Sigmoid colon (tissue), 7 donors: ENCODE data around the gene ZKSCAN8. TPM values are rescaled to one million over a fixed set of nuclear protein-coding genes. Genes with fewer than 3 reads are reported as not detected.

Experiments
- DNase-seq: peaks from one replicate; pipeline ENCODE4 v3.0.0-alpha.2; 2019
- H3K27ac ChIP-seq, 4 donors: fragments of 200-600 bp; sonication (generic); one replicate each; pipeline ENCODE4 v1.5.1; 2016 to 2019; ENCODE audit warnings: mild to moderate bottlenecking in 1 of 4
- H3K27me3 ChIP-seq, 3 donors: fragments of 200-600 bp; sonication (generic); one replicate each; pipeline ENCODE4 v1.5.1; 2019; ENCODE audit warnings: mild to moderate bottlenecking in 1 of 3
- H3K36me3 ChIP-seq, 4 donors: fragments of 200-600 bp; sonication (generic); one replicate each; pipeline ENCODE4 v1.5.1; 2016 to 2019
- H3K4me1 ChIP-seq, 4 donors: fragments of 200-600 bp; sonication (generic); one replicate each; pipeline ENCODE4 v1.5.1; 2017 to 2019
- H3K4me3 ChIP-seq, 4 donors: fragments of 200-600 bp; sonication (generic); one replicate each; pipeline ENCODE4 v1.5.1; 2017 to 2019; ENCODE audit warnings: mild to moderate bottlenecking in 2 of 4, moderate library complexity in 1 of 4
- H3K9me3 ChIP-seq, 4 donors: fragments of 200-600 bp in 3 of 4; sonication (generic) in 3 of 4; one replicate each; pipeline versions ENCODE4 v1.5.1 to v1.6.1; 2013 to 2019
- CTCF ChIP-seq, 4 experiments: fragments of 450-650 bp in 3 of 4; fragments of 200-600 bp in 1 of 4; IDR thresholded peaks; one replicate each; pipeline ENCODE4 v1.5.1; 2016 to 2019; ENCODE audit warnings: antibody characterized with exemption in 4 of 4, mild to moderate bottlenecking in 3 of 4, moderate library complexity in 2 of 4
- EP300 ChIP-seq, 4 donors: sonication (generic); formaldehyde crosslinking; IDR thresholded peaks; one replicate each; pipeline ENCODE4 v1.6.1; 2017; ENCODE audit warnings: antibody characterized with exemption in 4 of 4
- POLR2A ChIP-seq, 2 donors: fragments of 450-650 bp; IDR thresholded peaks; one replicate each; pipeline ENCODE4 v1.6.1; 2016; ENCODE audit warnings: antibody characterized with exemption in 2 of 2, mild to moderate bottlenecking in 2 of 2, moderate library complexity in 2 of 2
- POLR2AphosphoS5 ChIP-seq, 4 donors: sonication (generic); formaldehyde crosslinking; IDR thresholded peaks; one replicate each; pipeline ENCODE4 v1.6.1; 2017; ENCODE audit warnings: antibody characterized with exemption in 4 of 4
- WGBS, 2 donors: extraction: QIAGEN DNeasy Blood & Tissue Kit; methylation state at CpG; one replicate each; pipeline ENCODE4 v1.1.7; 2013; 5-methylcytosine and 5-hydroxymethylcytosine counted together
- intact Hi-C: fragments of 100-400 bp; cut with DNase I; formaldehyde crosslinking; loops from one replicate; pipeline ENCODE4 v1.15.1; 2023
- polyA plus RNA-seq, 3 donors: library from polyadenylated mRNA; stranded (reverse); fragments of 200-250 nt; gene quantifications; one replicate each; pipeline ENCODE4 v1.2.3, GENCODE V29; 2013
- total RNA-seq, 4 donors: library from RNA; depleted of rRNA; stranded (reverse); fragments of >200 nt; gene quantifications; one replicate each; pipeline ENCODE4 v1.1.0, GENCODE V29; 2016
- donor health status: healthy with polysubstance abuse.
- donor health status: Bipolar disorder and iron deficiency.
- donor health status: healthy.

The ZKSCAN8 gene
- total and polyA plus RNA-seq, 7 donors: 1.6 to 24.9 (median 20.7) TPM

DNA sequence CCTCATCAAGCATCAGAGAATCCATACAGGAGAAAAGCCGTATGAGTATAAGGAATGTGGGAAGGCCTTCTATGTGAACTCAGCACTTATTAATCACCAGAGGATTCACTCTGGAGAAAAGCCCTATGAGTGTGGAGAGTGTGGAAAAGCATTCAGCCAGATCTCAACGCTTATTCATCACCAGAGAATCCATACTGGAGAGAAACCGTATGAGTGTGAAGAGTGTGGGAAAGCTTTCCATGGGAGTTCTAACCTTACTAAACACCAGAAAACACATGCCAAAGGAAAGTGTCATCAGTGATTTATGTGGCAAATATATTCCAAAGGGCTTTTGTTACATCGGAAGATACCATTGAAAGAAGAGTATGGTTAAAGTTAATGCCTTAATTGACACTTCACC, 25.4 kb downstream of the ZKSCAN8 start:
- no peaks in the 10 kb centered on the region for H3K9me3 ChIP-seq
- peaks cover 0 to 4% (median under 1%) of the 10 kb centered on the region in 4 donors for H3K4me1 ChIP-seq
- intact Hi-C loops: no loop called here
- TF ChIP-seq POLR2A (IDR thresholded peaks at IDR 0.05) (no peak), POLR2AphosphoS5 (IDR thresholded peaks at IDR 0.05) (no peak), EP300 (IDR thresholded peaks at IDR 0.05) (no peak), CTCF (IDR thresholded peaks at IDR 0.05) (no peak)
- H3K27ac ChIP-seq: no peak overlapping the region
- H3K4me3 ChIP-seq: no peak overlapping the region
- 84 to 96% methylated on average over 4 of the region's 4 CpGs for WGBS, 2 donors
- H3K36me3 ChIP-seq: peaks cover 0 to 15% (median 0%) of the 10 kb centered on the region in 4 donors
- no peak for DNase-seq
- no peaks in the 10 kb centered on the region for H3K27me3 ChIP-seq

DNA sequence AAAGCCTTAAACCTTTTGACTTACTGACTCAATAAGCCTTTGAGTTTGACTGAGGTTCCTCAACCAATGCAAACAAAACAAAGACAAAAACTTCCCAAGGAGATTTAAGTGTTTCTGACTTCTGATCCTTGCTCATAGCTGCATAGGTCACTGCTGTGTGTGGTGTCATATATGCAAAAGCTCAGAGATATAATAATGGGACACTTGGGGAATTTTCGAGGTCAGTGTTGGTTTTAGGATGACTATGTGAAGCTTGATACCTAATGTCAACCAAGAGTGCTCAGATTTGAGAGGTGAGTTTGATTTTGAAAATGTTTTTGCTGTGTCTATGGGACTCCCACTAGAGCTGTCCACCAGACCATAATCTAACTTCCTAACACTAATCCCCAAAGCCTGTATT, 26.2 kb downstream of the ZKSCAN8 start:
- Histone ChIP-seq H3K9me3 (no peaks in the 10 kb centered on the region), H3K27ac (no peak overlapping the region), H3K4me1 (no peaks in the 10 kb centered on the region), H3K27me3 (no peaks in the 10 kb centered on the region), H3K36me3 (peaks cover 0 to 15% (median 0%) of the 10 kb centered on the region in 4 donors), H3K4me3 (no peak overlapping the region)
- 68 to 89% methylated on average over 1 of the region's 1 CpG for WGBS, 2 donors
- DNase-seq: no peak
- no peak for TF ChIP-seq EP300 (IDR thresholded peaks at IDR 0.05)
- no peak for TF ChIP-seq POLR2A (IDR thresholded peaks at IDR 0.05)
- no peak for TF ChIP-seq POLR2AphosphoS5 (IDR thresholded peaks at IDR 0.05)
- TF ChIP-seq CTCF (IDR thresholded peaks at IDR 0.05): no peak
- intact Hi-C loops: no loop called here

GRCh38 chr6:28171271-28171670, 29.6 kb downstream of the ZKSCAN8 start:
- 78 to 85% methylated on average over 2 of the region's 2 CpGs for WGBS, 2 donors
- TF ChIP-seq POLR2A (IDR thresholded peaks at IDR 0.05) (no peak), CTCF (IDR thresholded peaks at IDR 0.05) (no peak), EP300 (IDR thresholded peaks at IDR 0.05) (no peak), POLR2AphosphoS5 (IDR thresholded peaks at IDR 0.05) (no peak)
- no peaks in the 10 kb centered on the region for H3K27me3 ChIP-seq
- no peak overlapping the region for H3K27ac ChIP-seq
- peaks cover 0 to 15% (median 0%) of the 10 kb centered on the region in 4 donors for H3K36me3 ChIP-seq
- no peaks in the 10 kb centered on the region for H3K9me3 ChIP-seq
- no peaks in the 10 kb centered on the region for H3K4me1 ChIP-seq
- H3K4me3 ChIP-seq: no peak overlapping the region
- no peak for DNase-seq
- intact Hi-C loops: no loop called here

DNA sequence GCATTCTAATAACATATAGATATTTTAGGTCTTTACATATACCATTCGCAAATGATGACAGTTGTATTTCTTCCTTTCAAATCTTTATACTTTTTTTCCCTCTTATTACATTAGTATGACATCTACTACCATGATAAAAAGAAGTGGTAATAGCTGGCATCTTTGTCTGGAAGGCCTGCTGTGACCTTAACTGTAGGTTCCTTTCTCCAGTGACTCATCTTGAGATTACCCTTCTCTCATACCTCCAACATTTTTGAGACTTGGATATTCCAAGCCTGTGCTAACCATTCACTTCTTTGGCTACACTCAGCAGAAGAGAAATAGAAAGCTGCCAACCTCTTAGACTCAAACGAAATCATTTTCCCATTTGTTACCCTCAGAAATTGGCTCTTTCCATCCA, 30.3 kb downstream of the ZKSCAN8 start:
- no peaks in the 10 kb centered on the region for H3K9me3 ChIP-seq
- TF ChIP-seq POLR2A (IDR thresholded peaks at IDR 0.05): no peak
- TF ChIP-seq POLR2AphosphoS5 (IDR thresholded peaks at IDR 0.05): no peak
- TF ChIP-seq CTCF (IDR thresholded peaks at IDR 0.05): no peak
- no peak for TF ChIP-seq EP300 (IDR thresholded peaks at IDR 0.05)
- intact Hi-C loops: no loop called here
- 93 to 95% methylated on average over 2 of the region's 2 CpGs for WGBS, 2 donors
- H3K27me3 ChIP-seq: no peaks in the 10 kb centered on the region
- DNase-seq: no peak
- no peak overlapping the region for H3K4me3 ChIP-seq
- H3K36me3 ChIP-seq: peaks cover 0 to 12% (median 0%) of the 10 kb centered on the region in 4 donors
- H3K4me1 ChIP-seq: no peaks in the 10 kb centered on the region
- H3K27ac ChIP-seq: no peak overlapping the region

DNA sequence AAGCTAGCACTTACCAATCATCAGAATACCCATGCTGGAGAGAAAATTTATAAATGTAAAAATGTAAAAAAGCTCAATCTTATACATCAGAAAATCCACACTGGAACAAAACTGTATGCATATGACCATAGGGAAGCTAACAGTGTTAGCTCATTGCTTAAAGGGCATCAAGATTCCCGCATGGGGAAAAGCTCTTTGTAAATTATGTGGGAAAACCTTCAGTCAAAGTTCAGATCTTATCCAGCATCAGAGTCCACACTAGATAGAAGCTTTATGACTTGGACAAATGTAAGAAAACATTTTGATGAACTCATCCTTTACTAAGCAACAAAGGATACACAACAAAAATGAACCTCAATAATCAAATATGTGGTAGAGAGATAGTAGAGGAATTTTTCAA, 34.7 kb downstream of the ZKSCAN8 start:
- no peaks in the 10 kb centered on the region for H3K9me3 ChIP-seq
- peaks cover 0 to 4% (median 0%) of the 10 kb centered on the region in 3 donors for H3K27me3 ChIP-seq
- H3K4me1 ChIP-seq: no peaks in the 10 kb centered on the region
- H3K4me3 ChIP-seq: no peak overlapping the region
- H3K27ac ChIP-seq: no peak overlapping the region
- peaks cover 0 to 4% (median 0%) of the 10 kb centered on the region in 4 donors for H3K36me3 ChIP-seq
- intact Hi-C loops: no loop called here
- TF ChIP-seq EP300 (IDR thresholded peaks at IDR 0.05) (no peak), POLR2AphosphoS5 (IDR thresholded peaks at IDR 0.05) (no peak), POLR2A (IDR thresholded peaks at IDR 0.05) (no peak), CTCF (IDR thresholded peaks at IDR 0.05) (no peak)
- WGBS, 2 donors: 91 to 95% methylated on average over 1 of the region's 1 CpG
- DNase-seq: no peak
